DOHH2 (cell line): ENCODE results near the gene MSANTD4.

Experiments
- EZH2phosphoT487 ChIP-seq: fragments of 200-600 bp; sonication (generic); IDR thresholded peaks from 2 replicates; pipeline ENCODE4 v1.6.1; 2017; ENCODE audit warnings: borderline replicate concordance, mild to moderate bottlenecking, antibody characterized with exemption, low read length, moderate library complexity, mixed read lengths
- TF ChIP-seq, protein P1 (sequence below): fragments of 200-600 bp; sonication (generic); IDR thresholded peaks from one replicate; pipeline ENCODE4 v1.5.1; 2014; ENCODE audit warnings: antibody characterized with exemption, mild to moderate bottlenecking, low read depth, low read length; ENCODE audit not compliant: poor library complexity, severe bottlenecking

DNA sequence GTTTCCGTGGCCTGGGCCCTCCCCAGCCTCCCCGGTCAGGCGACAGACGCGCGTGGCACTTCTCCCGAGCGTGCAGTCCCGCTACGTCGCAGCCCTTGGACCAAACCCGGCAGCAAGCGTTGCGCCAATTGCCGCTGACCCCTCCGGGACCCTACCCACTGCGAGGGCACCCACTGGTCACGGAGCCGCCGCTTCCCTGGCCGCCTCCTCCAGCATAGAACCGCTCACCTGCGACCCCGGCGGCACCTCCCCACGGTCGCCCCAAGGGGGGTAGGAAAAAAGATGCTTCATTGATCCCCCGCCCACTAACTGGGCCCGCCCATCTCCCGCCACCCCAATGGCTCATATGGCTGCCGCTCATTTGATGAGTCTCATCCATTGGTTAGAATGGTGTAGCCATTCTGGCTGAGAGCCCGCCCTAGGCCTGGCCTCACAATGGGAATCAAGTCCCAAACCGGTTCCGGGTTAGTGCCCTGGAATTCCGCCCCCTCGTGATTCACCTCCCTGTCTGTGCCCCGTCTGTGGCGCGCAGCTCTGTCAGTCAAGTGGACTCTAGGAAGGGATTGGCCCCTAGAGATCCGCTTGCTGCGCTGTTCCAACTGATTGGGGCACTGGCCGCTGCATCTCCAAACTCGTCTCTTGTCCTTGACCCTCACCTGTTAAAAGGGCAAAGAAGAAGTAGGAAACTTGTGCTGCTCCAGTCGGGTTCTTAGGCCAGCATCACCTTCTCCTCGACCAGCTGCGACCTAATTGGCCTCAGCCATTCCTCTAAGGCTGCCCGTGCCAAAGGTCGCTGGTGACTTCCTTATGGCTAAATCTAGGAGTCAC, at the start of gene MSANTD4:
- TF ChIP-seq, protein P1, sequence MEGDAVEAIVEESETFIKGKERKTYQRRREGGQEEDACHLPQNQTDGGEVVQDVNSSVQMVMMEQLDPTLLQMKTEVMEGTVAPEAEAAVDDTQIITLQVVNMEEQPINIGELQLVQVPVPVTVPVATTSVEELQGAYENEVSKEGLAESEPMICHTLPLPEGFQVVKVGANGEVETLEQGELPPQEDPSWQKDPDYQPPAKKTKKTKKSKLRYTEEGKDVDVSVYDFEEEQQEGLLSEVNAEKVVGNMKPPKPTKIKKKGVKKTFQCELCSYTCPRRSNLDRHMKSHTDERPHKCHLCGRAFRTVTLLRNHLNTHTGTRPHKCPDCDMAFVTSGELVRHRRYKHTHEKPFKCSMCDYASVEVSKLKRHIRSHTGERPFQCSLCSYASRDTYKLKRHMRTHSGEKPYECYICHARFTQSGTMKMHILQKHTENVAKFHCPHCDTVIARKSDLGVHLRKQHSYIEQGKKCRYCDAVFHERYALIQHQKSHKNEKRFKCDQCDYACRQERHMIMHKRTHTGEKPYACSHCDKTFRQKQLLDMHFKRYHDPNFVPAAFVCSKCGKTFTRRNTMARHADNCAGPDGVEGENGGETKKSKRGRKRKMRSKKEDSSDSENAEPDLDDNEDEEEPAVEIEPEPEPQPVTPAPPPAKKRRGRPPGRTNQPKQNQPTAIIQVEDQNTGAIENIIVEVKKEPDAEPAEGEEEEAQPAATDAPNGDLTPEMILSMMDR, result no peak
- TF ChIP-seq EZH2phosphoT487, result no peak
